Panc1 (cell line): ENCODE results near the gene THAP4.

Source experiments
- CTCF ChIP-seq: fragments of 450-650 bp; IDR thresholded peaks from 2 replicates; pipeline ENCODE4 v1.5.1; 2017; ENCODE audit warnings: mild to moderate bottlenecking
- POLR2AphosphoS5 ChIP-seq: IDR thresholded peaks from 2 replicates; pipeline ENCODE4 v1.6.1; 2012; ENCODE audit warnings: mild to moderate bottlenecking, low read depth, low read length, moderate library complexity
- REST ChIP-seq, 2 experiments: IDR thresholded peaks; 2 replicates each; pipeline ENCODE4 v1.6.1; 2011 to 2012; ENCODE audit warnings: low read depth in 2 of 2, control low read depth in 1 of 2, low read length in 1 of 2, mild to moderate bottlenecking in 1 of 2, moderate library complexity in 1 of 2; ENCODE audit not compliant: insufficient read depth in 1 of 2
- TCF7L2 ChIP-seq: IDR thresholded peaks from 2 replicates; pipeline ENCODE4 v1.6.1; 2011; ENCODE audit warnings: mild to moderate bottlenecking, low read depth, low read length, inconsistent platforms

GRCh38 chr2:241678784-241679540 is 42.0 kb upstream of the THAP4 start:
- TF ChIP-seq CTCF, result no peak
- no peak for TF ChIP-seq TCF7L2
- no peak for TF ChIP-seq REST (IDR thresholded peaks at IDR 0.05; ENCODE audit: insufficient read depth in 1 of 2, low read depth in 2 of 2, low read length in 1 of 2)
- TF ChIP-seq POLR2AphosphoS5, result no peak
